ENCODE measurements around the gene SEC14L5.

Gene SEC14L5

DNA sequence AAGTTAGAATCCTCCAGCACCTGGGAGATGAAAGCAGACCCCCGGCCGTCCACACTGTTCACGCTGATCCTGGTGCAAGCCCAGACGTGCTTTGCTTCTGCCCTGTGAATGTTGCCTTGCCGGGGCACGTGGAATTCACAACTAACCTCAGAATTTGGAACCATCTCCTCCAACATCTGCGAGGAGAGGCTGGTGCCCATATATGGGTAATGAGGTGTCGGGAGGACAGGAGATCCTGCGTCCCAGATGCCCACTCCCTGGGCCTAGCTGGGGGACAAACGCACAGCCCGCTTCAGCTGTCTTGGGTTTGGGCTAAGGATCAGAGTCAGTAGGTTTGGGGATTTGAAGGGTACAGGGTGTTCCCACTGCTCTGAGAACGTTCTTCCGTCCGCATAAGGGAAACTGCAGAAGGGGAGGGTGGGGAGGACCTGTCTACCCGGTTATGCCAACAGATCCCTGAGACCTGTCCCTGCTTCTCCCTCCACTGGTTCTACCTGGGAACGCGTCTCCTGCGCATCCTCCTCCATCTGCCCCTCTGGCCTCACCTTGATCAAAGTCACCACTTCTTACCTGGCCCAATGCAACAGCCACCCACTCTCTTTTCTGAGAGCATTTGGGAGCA is 35.3 kb upstream of the SEC14L5 start:
- Histone ChIP-seq H3K4me2 (no peak overlapping the region), H4K20me1 (ENCODE audit: insufficient read depth) (no peaks in the 10 kb centered on the region), H3K27me3 (ENCODE audit: insufficient read depth, low read depth) (no peaks in the 10 kb centered on the region), H3K9ac (no peak overlapping the region), H3K36me3 (ENCODE audit: insufficient read depth) (no peaks in the 10 kb centered on the region), H3K4me1 (ENCODE audit: low read depth, poor library complexity, severe bottlenecking) (no peaks in the 10 kb centered on the region), H2AFZ (ENCODE audit: low read depth) (no peak overlapping the region), H3K79me2 (ENCODE audit: insufficient read depth, low read depth) (no peaks in the 10 kb centered on the region), H3K27ac (no peak overlapping the region), H3K4me3 (IDR thresholded peaks at IDR 0.05; ENCODE audit: insufficient read depth, low read depth, low read length) (no peak overlapping the region)
- TF ChIP-seq CTCF (conservative IDR thresholded peaks at IDR 0.05; ENCODE audit: low read depth, low read length), result no peak

- H3K9ac ChIP-seq, result no peak overlapping the region
- H2AFZ ChIP-seq (ENCODE audit: low read depth), result no peak overlapping the region
- no peak overlapping the region for H3K4me2 ChIP-seq
- no peaks in the 10 kb centered on the region for H3K36me3 ChIP-seq (ENCODE audit: insufficient read depth)
- H4K20me1 ChIP-seq (ENCODE audit: insufficient read depth), result no peaks in the 10 kb centered on the region
- H3K27me3 ChIP-seq (ENCODE audit: insufficient read depth, low read depth), result no peaks in the 10 kb centered on the region
- H3K4me3 ChIP-seq (IDR thresholded peaks at IDR 0.05; ENCODE audit: insufficient read depth, low read depth, low read length), result no peak overlapping the region
- H3K79me2 ChIP-seq (ENCODE audit: insufficient read depth, low read depth), result no peaks in the 10 kb centered on the region
- no peak overlapping the region for H3K27ac ChIP-seq
- no peaks in the 10 kb centered on the region for H3K4me1 ChIP-seq (ENCODE audit: low read depth, poor library complexity, severe bottlenecking)
- no peak for TF ChIP-seq CTCF (conservative IDR thresholded peaks at IDR 0.05; ENCODE audit: low read depth, low read length)
These were observed 34.3 kb upstream of the SEC14L5 start for GRCh38 chr16:4923853-4924252.

GRCh38 chr16:4924593-4925292 is 33.4 kb upstream of the SEC14L5 start:
- H3K4me3 ChIP-seq (IDR thresholded peaks at IDR 0.05; ENCODE audit: insufficient read depth, low read depth, low read length), result no peak overlapping the region
- no peaks in the 10 kb centered on the region for H3K4me1 ChIP-seq (ENCODE audit: low read depth, poor library complexity, severe bottlenecking)
- H2AFZ ChIP-seq (ENCODE audit: low read depth), result no peak overlapping the region
- H3K4me2 ChIP-seq, result no peak overlapping the region
- no peaks in the 10 kb centered on the region for H3K36me3 ChIP-seq (ENCODE audit: insufficient read depth)
- H4K20me1 ChIP-seq (ENCODE audit: insufficient read depth), result no peaks in the 10 kb centered on the region
- no peak overlapping the region for H3K27ac ChIP-seq
- H3K79me2 ChIP-seq (ENCODE audit: insufficient read depth, low read depth), result no peaks in the 10 kb centered on the region
- no peak overlapping the region for H3K9ac ChIP-seq
- no peaks in the 10 kb centered on the region for H3K27me3 ChIP-seq (ENCODE audit: insufficient read depth, low read depth)
- no peak for TF ChIP-seq CTCF (conservative IDR thresholded peaks at IDR 0.05; ENCODE audit: low read depth, low read length)

- Histone ChIP-seq H3K9ac (no peak overlapping the region), H3K4me1 (ENCODE audit: low read depth, poor library complexity, severe bottlenecking) (no peaks in the 10 kb centered on the region), H3K4me2 (no peak overlapping the region), H3K4me3 (IDR thresholded peaks at IDR 0.05; ENCODE audit: insufficient read depth, low read depth, low read length) (no peak overlapping the region), H3K36me3 (ENCODE audit: insufficient read depth) (no peaks in the 10 kb centered on the region), H2AFZ (ENCODE audit: low read depth) (no peak overlapping the region), H3K27me3 (ENCODE audit: insufficient read depth, low read depth) (no peaks in the 10 kb centered on the region), H4K20me1 (ENCODE audit: insufficient read depth) (no peaks in the 10 kb centered on the region), H3K79me2 (ENCODE audit: insufficient read depth, low read depth) (no peaks in the 10 kb centered on the region), H3K27ac (no peak overlapping the region)
- no peak for TF ChIP-seq CTCF (conservative IDR thresholded peaks at IDR 0.05; ENCODE audit: low read depth, low read length)
These were observed 32.9 kb upstream of the SEC14L5 start for GRCh38 chr16:4925293-4925607.

Data from KMS-11 (cell line).